GM12892 (cell line): ENCODE measurements around the gene GLUL.

ENCODE experiments used
- DNase-seq: peaks from one replicate; pipeline ENCODE4 v3.0.0; 2011; ENCODE audit not compliant: insufficient read length
- FAIRE-seq: peaks from 2 replicates; lab custom pipeline; 2011; peaks lifted over from hg19 to GRCh38; lab: Jason Lieb, UNC
- POLR2A ChIP-seq: IDR thresholded peaks from 2 replicates; pipeline ENCODE4 v1.6.1; 2011; ENCODE audit warnings: low read depth, low read length, control low read depth
- POLR2AphosphoS5 ChIP-seq: IDR thresholded peaks from 2 replicates; pipeline ENCODE4 v1.6.1; 2011; ENCODE audit warnings: low read depth, low read length, control low read depth
- TAF1 ChIP-seq: IDR thresholded peaks from 2 replicates; pipeline ENCODE4 v1.6.1; 2011; ENCODE audit warnings: low read depth, mild to moderate bottlenecking, control low read depth, low read length, borderline replicate concordance

Gene GLUL

DNA sequence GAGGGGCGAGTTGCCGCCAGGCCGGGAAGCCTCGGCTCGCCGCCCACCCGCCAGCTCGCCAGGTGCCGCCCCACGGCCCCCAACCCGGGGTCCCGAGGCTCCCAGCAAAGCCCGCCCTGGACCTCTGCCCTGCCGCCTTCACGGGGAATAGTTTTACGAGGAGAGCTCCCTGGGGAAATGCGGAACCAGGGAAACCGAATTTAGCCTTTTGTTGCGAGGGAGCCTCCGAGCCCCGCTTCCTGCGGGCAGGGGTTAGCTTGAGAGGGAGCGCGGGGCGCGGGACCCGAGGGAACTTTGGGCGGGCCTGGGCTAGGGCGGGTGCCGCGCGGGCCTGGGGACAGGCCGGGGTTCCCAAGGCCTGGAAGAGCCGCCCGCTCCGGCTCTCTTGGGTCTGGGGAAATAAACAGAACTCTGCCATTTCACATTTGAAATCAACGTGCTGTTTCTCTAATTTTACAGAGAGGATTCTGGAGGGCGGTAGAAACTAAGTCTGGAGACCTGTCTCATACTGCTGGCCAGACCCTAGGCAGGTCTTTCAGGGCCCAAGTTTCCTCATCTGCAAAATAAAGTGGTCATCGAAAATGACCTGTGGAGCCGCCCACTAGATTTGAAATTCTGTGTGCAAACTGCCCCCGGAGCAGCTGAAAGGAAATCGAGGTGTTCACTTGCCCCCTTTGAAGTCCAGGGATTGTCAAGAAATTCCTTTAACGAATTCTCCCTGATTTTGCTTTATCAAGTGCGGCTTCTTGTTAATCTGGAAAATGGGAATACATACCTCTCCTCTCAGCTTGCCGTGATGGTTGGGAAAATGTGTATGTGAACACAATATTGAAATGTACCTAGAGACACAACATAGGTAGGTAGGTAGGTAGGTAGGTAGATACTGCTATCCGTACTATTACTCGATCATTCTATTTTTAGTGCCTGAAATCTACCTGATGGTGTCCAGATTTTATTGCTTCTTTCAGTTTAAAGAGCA, 749 bp upstream of the GLUL start:
- TF ChIP-seq TAF1: no peak
- TF ChIP-seq POLR2AphosphoS5: no peak
- no peak for TF ChIP-seq POLR2A
- FAIRE-seq (peak; percentile 48), DNase-seq (peak; percentile 27)

DNA sequence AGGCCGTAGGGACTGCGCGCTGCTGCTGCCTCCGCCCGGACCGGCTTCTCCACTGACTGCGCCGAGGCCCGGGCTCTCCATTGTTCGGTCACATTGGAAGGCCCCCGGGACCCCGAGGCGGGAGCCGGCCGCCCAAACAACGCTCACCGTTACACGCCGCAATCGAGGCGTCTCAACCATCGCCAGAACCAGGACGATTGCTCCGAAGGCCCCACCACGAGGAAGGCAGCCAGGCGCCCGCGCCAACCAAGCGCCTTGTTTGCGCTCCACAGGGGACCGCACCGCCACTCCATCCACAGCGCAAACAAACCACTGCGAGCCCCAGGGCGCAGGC, 595 bp downstream of the GLUL start:
- TF ChIP-seq POLR2AphosphoS5 (no peak), POLR2A (no peak), TAF1 (no peak)

GRCh38 chr1:182389619-182390047, 2.0 kb downstream of the GLUL start:
- FAIRE-seq (peak; percentile 30), DNase-seq (peak; percentile 19)
- TF ChIP-seq TAF1: no peak
- TF ChIP-seq POLR2A: no peak
- TF ChIP-seq POLR2AphosphoS5: no peak

More for the DNA sequence above, 595 bp downstream of the GLUL start:
- FAIRE-seq (no peak), DNase-seq (peak; percentile 18)

DNA sequence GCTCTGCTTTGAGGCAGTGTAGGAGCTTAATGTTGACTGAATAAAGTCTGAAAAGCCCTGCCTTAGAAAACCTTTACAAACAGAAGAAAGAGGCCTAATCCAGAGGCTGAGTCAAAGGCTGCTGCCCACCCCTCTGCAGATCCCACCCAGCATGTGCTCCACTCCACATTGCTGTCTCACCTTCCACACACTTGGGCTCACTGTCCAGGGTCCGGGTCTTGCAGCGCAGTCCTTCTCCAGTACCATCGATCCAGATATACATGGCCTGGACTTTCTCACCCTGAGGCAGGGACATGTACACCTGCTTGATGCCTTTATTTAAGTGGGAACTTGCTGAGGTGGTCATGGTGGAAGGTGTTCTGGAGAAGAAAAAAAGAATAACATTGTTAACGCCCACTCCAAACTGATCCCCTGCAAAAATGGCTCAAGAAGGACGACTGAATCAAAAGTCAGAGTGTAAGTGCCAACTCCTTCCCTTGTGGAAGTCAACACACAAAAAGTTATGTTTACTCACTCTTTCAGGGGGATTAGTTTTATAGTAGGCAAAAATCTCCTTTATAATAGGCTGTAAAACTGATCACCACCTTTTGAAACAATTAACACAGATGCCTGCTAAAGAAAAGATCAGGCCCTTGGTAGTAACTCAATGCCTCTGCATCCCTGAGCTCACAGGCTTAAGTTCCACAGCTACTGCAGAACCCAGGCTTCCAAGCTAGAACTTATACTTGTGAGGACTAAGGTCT, 3.0 kb downstream of the GLUL start:
- no peak for FAIRE-seq
- no peak for TF ChIP-seq TAF1
- TF ChIP-seq POLR2A: no peak
- TF ChIP-seq POLR2AphosphoS5: no peak
- DNase-seq: no peak

DNA sequence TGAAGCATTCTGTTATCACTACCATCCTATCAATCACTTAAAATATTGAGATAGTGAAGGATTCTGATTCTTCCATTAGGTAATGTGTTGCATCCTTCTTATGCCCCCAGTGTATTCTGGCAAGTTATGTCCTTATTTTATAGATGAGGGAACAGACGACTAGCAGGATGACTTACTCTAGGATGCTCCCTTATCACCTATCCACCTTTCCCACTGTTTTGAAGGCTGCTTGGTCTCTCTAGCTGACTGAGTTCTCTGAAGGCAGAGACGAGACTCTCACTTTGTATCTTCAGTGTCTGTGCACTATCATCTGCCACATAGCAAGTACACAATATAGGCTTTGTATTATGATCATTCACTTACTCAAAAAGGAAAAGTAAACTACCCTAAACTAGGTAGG, 4.0 kb downstream of the GLUL start:
- TF ChIP-seq POLR2A: no peak
- TF ChIP-seq TAF1: no peak
- TF ChIP-seq POLR2AphosphoS5: no peak

DNA sequence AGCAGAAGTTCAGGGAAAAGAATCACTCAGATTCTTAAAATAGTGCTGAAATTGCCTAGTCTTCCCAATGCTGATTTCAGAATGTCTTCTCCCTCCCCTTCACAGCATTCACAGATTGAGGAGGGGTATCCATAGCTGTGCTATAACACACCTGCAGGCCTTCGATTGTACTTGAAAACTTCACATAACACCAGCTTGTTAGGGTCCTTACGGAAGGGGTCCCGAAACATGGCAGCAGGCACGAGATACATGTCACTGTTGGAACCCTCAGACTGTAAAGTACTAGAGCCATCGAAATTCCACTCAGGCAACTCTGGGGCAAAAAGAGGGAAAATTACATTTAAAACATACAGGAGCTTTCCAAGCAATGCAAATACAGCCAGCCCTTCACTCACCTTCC, 4.6 kb downstream of the GLUL start:
- no peak for FAIRE-seq
- no peak for TF ChIP-seq POLR2AphosphoS5
- no peak for TF ChIP-seq POLR2A
- TF ChIP-seq TAF1: no peak
- DNase-seq: no peak

More for the DNA sequence above, 4.0 kb downstream of the GLUL start:
- no peak for FAIRE-seq
- no peak for DNase-seq

DNA sequence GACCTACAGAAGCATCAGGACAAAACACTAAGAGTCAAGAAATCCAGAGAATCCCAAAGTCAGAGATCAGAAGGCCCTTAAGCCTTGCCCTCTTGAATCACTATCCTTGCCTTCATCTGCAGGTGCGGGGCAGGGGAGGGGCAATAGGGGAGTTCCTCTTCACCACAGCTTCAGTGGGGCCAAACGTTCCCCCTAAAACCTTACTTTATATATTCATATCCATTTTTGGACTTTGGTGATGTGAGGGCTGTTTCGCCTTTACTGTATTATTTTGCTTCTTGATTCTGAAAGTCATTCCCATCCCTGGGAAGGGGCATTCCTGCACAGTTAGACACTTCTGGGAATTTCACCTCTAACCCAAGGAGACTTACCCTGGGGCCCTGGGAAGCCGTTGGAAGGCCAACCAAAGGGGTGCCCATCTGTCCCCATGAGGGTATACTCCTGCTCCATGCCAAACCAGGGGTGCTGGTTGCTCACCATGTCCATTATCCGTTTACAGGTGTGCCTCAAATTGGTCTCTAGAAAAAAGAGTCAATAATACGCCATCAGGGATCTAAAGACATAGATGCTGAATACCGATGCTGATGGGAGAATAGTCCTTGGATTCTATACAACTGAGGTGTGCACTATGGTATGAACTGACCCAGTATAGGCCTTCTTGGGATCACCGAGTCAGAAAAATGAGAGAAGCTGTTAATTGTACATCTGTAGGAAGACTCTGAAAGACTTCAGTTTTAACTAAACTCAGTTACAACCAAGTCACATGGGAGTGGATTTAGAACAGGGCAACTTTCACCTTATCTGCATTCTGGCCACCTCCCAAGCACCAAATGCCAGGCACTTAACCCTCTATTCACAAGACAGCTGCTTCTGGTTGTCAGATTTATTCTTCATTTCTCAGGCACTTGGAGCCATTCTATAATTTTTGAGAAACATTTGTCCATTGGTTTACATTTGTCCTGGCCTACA, 5.4 kb downstream of the GLUL start:
- DNase-seq (no peak), FAIRE-seq (no peak)
- no peak for TF ChIP-seq POLR2A
- TF ChIP-seq TAF1: no peak
- no peak for TF ChIP-seq POLR2AphosphoS5

GRCh38 chr1:182384387-182384960, 7.1 kb downstream of the GLUL start:
- DNase-seq (no peak), FAIRE-seq (no peak)
- TF ChIP-seq TAF1 (no peak), POLR2AphosphoS5 (no peak), POLR2A (no peak)

GRCh38 chr1:182383934-182384333, 7.7 kb downstream of the GLUL start:
- DNase-seq: no peak
- no peak for TF ChIP-seq POLR2AphosphoS5
- no peak for FAIRE-seq

DNA sequence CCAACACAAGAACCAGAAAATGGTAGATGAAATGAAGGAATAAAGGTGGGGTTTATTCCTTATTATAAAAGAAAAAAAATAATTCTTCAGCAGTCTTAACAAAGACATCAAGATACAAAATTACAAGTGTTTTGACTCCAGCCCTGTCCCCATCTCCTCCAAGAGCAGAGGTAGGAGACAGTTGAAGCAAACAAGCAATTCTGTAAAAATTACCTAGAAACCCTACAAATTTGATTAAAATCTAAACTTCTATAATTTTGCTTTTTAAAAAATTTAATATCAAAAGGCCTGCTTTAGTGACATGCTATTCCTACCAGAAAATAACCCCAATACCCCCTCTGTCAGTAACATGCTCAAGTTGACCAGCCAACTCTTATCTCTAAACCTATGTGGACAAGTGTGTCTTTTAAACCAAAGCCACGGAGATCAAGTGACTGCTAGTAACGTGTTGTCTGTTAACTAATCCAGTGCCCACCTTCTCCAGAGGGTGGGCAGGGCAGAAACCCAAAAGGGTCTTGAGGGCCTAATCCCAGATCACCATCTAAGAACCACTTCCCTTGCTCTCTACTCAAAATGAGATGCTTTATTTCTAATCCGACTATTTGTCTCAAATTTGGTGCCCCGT, 8.4 kb downstream of the GLUL start:
- TF ChIP-seq POLR2AphosphoS5 (no peak; the same call in 1 of the 2 replicates), POLR2A (no peak), TAF1 (no peak)
- no peak for FAIRE-seq
- no peak for DNase-seq
